Coronary artery (tissue), 2 donors: Measurements from ENCODE around the gene PIH1D1.

Experiments
- DNase-seq: peaks from one replicate; pipeline ENCODE4 v3.0.0-alpha.2; 2017; ENCODE audit warnings: low spot score
- H3K27ac ChIP-seq, 2 donors: fragments of 200-600 bp; sonication (generic); one replicate each; pipeline ENCODE4 v1.5.1; 2016 to 2019
- H3K4me3 ChIP-seq: fragments of 200-600 bp; sonication (generic); 2 replicates; pipeline ENCODE4 v1.5.1; 2016; ENCODE audit warnings: mild to moderate bottlenecking, moderate library complexity
- CTCF ChIP-seq: fragments of 200-600 bp; sonication (generic); IDR thresholded peaks from one replicate; pipeline ENCODE4 v1.5.1; 2019; ENCODE audit warnings: antibody characterized with exemption

Gene PIH1D1

GRCh38 chr19:49492573-49493405 lies 41.2 kb upstream of the PIH1D1 start:
- no peak for DNase-seq
- TF ChIP-seq CTCF = no peak
- Histone ChIP-seq H3K27ac (no peak overlapping the region), H3K4me3 (no peak overlapping the region)

GRCh38 chr19:49491804-49492572 lies 40.4 kb upstream of the PIH1D1 start:
- H3K27ac ChIP-seq = no peak overlapping the region
- H3K4me3 ChIP-seq = no peak overlapping the region
- no peak for DNase-seq
- no peak for TF ChIP-seq CTCF

GRCh38 chr19:49491030-49491803 lies 39.6 kb upstream of the PIH1D1 start:
- H3K27ac ChIP-seq = peak overlapping the region in 1 of 2 donors; percentile 27

GRCh38 chr19:49490287-49491029 lies 38.8 kb upstream of the PIH1D1 start:
- DNase-seq = no peak
- Histone ChIP-seq H3K27ac (peak overlapping the region in 1 of 2 donors; percentile 96), H3K4me3 (peak overlapping the region; percentile 97)
- TF ChIP-seq CTCF = no peak

More at GRCh38 chr19:49491030-49491803, 39.6 kb upstream of the PIH1D1 start:
- no peak for DNase-seq
- no peak for TF ChIP-seq CTCF
- H3K4me3 ChIP-seq = no peak overlapping the region

GRCh38 chr19:49489601-49490167 lies 38.1 kb upstream of the PIH1D1 start:
- Histone ChIP-seq H3K27ac (peak overlapping the region in 1 of 2 donors; percentile 96), H3K4me3 (peak overlapping the region; percentile 97)
- no peak for DNase-seq
- no peak for TF ChIP-seq CTCF

- no peak for DNase-seq
- TF ChIP-seq CTCF = no peak
- Histone ChIP-seq H3K27ac (peak overlapping the region; percentile 82 to 96), H3K4me3 (peak overlapping the region; percentile 97)
Measured at GRCh38 chr19:49488863-49489537, 37.4 kb upstream of the PIH1D1 start.
